Neural progenitor cell (in vitro differentiated cells): ENCODE results near the gene EMC10.

ENCODE experiments used
- EZH2 ChIP-seq: fragments of 200-600 bp; sonication (generic); IDR thresholded peaks from 2 replicates; pipeline ENCODE4 v1.6.1; 2017; ENCODE audit warnings: antibody characterized with exemption, mild to moderate bottlenecking, moderate library complexity
- EZH2phosphoT487 ChIP-seq: fragments of 200-600 bp; sonication (generic); IDR thresholded peaks from 2 replicates; pipeline ENCODE4 v1.6.1; 2017; ENCODE audit warnings: antibody characterized with exemption
- TF ChIP-seq, protein P1 (sequence below): fragments of 200-600 bp; sonication (generic); IDR thresholded peaks from 2 replicates; pipeline ENCODE4 v1.5.1; 2017; ENCODE audit warnings: antibody characterized with exemption, mild to moderate bottlenecking

DNA sequence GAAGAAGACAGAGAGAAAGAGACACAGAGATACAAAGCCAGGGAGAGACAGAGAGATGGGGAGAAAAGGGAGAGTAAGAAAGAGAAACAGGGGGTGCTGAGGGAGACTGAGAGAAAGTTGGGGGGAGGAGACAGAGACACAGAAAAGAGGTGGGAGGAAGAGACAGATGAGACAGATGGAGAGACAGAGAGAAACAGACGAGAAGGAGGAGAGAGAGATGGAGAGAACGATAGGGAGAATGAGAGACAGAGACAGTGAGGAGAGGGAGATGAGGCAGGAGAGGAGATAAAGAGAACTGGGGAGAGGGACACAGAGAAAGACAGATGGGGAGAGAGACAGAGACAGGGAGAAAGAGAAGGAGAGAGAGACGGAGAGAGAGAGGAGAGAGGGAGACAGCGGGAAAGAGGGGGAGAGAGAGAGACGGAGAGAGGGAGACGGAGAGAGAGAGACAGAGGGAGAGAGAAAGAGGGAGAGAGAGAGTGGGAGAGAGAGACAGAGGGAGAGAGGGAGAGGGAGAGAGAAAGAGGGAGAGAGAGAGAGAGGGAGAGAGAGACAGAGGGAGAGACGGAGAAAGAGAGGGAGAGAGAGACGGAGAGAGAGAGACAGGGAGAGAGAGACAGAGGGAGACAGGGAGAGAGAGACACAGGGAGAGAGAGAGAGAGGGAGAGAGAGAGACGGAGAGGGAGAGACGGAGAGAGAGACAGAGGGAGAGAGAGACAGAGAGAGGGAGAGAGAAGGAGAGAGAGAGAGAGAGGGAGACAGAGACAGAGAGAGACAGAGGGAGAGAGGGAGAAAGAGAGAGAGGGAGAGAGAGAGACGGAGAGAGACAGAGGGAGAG, 22.1 kb downstream of the EMC10 start:
- TF ChIP-seq, protein P1, sequence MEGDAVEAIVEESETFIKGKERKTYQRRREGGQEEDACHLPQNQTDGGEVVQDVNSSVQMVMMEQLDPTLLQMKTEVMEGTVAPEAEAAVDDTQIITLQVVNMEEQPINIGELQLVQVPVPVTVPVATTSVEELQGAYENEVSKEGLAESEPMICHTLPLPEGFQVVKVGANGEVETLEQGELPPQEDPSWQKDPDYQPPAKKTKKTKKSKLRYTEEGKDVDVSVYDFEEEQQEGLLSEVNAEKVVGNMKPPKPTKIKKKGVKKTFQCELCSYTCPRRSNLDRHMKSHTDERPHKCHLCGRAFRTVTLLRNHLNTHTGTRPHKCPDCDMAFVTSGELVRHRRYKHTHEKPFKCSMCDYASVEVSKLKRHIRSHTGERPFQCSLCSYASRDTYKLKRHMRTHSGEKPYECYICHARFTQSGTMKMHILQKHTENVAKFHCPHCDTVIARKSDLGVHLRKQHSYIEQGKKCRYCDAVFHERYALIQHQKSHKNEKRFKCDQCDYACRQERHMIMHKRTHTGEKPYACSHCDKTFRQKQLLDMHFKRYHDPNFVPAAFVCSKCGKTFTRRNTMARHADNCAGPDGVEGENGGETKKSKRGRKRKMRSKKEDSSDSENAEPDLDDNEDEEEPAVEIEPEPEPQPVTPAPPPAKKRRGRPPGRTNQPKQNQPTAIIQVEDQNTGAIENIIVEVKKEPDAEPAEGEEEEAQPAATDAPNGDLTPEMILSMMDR = no peak
- TF ChIP-seq EZH2 (no peak), EZH2phosphoT487 (no peak)
